GM21367 (cell line): Measurements from ENCODE around the gene SPTBN5.
"Not testable (repeated sequence)": the region's sequence is repeated elsewhere in the genome, so short reads cannot be mapped to it uniquely, and the experiment has no call there.

Experiments
- ATAC-seq: cut with Tn5 transposase; IDR thresholded peaks from one replicate; pipeline ENCODE4 v1.9.1; 2021; ENCODE audit not compliant: unreplicated experiment

The SPTBN5 gene

GRCh38 chr15:41849204-41849603 lies 44.6 kb downstream of the SPTBN5 start:
- ATAC-seq: no peak

DNA sequence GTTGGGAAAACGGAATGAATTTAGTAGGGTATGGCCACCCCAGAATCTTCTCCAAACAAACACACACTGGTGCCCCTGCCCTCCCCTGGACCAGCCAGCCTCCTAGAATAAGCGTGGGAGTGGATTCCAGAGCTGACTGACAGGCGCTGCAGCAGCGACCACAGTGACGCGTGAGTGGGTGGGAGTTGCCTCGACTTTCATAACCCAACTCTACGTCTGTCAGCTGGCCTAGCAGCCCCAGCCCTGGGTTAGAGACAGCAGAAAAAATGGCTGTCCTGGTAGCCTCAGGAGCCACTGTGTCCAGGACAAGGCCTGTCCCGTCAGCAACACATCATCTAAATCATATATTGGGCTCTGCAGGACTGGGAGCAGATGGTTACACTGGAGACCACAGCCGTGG lies 45.2 kb downstream of the SPTBN5 start:
- no peak for ATAC-seq

DNA sequence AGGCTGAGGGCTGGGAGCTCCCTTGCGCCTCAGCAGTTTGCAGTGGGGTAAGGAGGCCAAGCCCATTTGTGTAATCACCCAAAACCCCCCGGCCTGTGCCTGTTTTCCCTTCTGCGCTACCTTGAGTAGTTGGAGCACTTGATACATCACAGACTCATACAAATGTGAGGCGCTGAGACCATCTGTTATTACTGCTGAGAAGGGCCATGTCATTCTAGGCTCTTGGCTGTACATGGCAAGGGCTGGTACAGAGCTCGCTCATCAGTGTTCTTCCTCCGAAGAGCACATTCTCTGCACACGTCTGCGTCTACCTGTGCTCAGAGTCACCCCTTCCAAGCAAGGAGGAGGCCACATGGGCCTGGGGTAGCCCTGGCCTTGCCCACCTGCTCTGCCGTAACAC lies 45.9 kb downstream of the SPTBN5 start:
- no peak for ATAC-seq

DNA sequence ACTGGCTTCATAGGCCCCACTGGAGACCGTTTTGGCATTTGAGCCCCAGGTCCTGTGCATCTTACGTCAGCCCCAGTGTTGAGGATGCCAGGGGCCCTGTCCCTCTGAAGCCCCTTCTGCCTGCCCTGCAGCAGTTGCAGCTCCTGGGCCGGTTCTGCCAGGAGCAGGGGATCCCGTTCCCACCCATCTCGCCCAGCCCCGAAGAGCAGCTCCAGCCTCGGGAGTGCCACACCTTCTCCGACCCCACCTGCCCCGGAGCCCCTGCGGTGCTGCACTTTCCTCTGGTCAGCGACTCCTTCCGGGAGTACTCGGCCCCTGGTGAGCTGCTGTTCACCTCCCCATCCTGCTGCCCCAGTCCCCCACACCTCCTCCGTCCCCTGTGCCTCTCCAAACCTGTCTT lies 46.6 kb downstream of the SPTBN5 start:
- no peak for ATAC-seq

GRCh38 chr15:41844814-41845213 lies 49.0 kb downstream of the SPTBN5 start:
- ATAC-seq: no peak

- ATAC-seq: no peak
These were observed 50.3 kb downstream of the SPTBN5 start for GRCh38 chr15:41843571-41843970.

DNA sequence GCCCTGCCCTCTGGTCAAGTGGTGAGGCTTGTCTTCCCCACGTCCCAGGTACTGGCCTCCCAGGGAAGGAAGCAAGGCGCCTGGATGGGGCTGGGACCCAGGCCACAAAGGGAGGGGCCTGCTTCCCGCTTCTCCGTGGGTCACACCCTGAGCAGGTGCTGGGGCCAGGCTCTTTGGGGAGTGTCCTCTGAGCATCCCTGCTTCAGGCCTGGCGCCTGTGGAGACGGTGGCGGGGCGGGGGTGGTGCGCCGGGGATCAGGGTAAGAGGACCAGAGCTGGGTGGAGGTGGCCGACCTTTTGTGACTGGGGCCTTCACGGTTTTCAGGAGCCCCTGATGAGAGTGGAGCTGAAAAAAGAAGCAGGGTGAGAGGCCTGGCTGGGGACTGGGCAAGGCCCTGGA lies 51.6 kb downstream of the SPTBN5 start:
- no peak for ATAC-seq

DNA sequence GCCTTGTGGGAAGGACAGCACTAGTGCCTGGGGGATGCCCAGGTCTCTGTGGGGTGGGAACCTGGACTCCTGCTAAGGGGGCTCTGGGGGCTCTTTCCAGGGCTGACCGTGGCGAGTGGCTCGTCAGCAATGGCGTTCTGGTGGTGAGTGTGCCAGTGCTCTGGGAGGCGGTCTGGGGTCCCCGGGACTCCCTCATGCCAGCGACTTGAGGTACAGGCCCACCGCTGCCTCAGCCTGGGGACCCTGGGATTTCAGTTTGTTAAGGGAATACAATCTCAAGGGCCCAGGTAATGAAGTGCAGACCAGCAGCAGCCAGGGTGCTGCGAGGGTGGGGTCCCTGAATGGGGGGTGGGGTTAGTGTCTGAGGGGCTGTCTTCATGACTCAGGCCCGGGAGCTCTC lies 52.7 kb downstream of the SPTBN5 start:
- no peak for ATAC-seq

GRCh38 chr15:41840673-41841072 lies 53.2 kb downstream of the SPTBN5 start:
- no peak for ATAC-seq

DNA sequence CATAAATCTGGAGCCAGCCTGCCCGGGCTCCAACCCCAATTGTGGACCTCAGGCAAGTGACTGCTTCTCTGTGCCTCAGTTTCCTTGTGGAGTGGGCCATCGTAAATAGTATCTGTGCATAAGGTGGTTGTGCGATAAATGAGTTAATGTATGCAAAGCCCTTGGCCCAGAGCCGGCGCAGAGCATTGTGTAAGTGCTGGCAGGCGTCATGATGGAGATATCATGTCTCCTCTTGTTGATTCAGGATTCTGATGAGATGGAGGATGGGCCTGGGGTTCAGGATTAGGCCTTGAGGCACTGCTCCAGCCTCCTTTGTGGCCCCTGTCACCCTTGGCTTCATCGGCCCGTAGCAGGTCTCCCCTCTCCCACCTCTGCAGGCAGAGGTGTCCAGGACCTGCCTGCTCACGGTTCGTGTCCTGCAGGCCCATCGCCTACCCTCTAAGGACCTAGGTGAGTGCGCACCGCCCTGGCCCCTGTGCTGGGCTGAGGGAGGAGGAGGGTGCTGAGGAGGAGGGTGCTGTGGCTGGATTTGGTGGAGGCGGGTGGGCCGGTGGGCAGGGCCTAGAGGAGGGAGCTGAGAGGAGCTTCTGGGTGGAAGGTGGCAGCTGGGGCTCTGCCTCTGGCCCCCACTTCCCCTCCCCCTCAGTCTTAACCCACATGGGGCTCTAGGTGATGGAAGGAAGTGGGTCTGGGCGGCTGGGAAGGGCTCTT lies 53.9 kb downstream of the SPTBN5 start:
- ATAC-seq: no peak

DNA sequence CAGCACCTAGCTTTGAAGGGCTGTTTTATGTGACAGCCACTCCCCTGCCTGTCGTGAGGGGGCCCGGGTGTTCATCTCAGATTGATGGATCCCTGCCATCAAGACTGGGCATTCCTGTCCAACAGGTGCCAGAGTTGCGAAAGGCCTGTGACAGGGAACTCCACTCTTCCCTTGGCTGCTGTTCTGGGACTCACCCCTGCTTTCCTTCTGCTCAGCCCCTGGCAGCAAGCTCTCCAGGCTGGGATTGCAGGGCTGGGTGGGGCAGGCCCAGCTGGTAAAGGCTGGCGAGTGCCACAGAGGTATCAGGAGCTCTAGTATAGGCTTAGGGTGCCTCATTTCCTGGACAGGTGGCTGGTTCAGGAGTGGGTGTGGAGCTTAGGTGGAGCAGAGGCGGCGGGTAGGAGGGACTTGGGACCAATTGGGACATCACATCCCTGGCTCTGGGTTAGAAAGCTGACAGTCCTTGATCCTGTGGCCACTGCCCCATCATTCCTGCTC lies 55.4 kb downstream of the SPTBN5 start, which contains the start of gene PLA2G4B:
Gene PLA2G4B, plus strand, starts transcription at position 448 of the 498 bp plus-strand sequence. CDS start 67 bp downstream, outside the sequence.
- no peak for ATAC-seq

DNA sequence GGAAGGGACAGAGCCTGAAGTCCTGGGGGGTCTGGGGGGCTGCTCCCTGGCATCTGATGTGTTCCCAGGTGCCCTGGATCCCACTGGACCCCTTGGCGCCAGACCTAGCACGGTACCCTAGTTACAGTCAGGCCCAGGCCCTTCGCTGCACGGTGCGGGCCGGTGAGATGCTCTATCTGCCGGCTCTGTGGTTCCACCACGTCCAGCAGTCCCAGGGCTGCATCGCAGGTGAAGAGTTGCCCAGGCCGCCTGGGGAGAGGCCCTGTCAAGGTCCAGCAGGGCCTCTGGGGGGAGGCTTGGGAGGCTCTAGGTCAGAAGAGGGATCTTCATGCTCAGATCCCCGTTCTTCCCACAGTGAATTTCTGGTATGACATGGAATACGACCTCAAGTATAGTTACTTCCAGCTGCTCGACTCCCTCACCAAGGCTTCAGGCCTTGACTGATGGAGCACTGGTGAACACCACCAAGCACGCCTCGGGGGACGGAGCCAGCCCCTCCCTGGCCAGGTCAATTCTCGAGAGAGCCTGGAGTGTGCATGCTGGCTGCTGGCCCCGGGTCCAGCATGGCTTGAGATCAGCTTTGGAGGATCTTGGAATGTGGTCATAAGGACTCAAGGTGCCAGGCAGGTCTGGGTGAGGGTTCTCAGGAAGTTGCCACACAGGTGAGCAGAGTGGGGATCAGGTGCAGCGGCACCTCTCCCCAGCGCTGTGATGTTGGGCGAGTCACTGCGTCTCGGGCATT lies 57.0 kb downstream of the SPTBN5 start:
- no peak for ATAC-seq

GRCh38 chr15:41836073-41836472 lies 57.8 kb downstream of the SPTBN5 start:
- ATAC-seq: no peak

DNA sequence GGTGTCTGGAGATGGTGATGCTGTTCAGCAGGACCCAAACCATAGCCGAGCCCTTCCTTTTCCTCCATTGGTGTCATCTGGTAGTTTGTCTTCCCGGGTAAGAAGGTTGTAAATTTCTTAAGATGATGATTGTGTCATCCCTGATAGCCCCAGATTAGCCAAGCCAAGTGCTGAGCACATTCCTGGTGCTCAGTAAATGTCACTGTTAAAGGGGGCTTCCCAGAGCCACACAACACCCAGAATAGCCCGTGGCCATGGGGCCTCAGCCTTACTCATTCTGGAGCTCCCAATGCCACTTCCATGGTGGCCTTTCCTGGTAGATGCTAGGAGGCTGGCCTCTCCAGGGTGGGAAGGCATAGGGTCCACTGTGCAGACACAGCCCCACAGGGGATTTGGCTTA lies 59.8 kb downstream of the SPTBN5 start:
- ATAC-seq: no peak

DNA sequence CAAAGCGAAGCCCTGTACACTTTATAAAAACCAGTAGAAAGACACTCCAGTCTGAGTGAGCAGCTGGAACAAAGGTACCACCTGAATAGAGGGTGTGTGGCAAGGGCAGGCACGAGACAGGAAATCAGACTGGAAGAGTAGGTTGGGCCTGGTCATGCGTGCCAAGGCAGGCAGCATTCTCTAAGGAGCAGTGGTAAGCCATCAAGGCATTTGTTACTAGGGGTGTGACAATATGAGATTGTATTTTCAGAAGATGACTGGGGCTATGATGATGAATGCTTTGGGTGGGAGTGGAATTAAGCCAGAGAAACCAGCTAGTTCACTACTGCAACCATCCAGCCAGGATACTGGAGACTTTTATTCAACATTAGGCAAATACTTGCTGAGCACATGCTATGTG lies 61.0 kb downstream of the SPTBN5 start:
- ATAC-seq: no peak

GRCh38 chr15:41832208-41832607 lies 61.6 kb downstream of the SPTBN5 start:
- no peak for ATAC-seq

DNA sequence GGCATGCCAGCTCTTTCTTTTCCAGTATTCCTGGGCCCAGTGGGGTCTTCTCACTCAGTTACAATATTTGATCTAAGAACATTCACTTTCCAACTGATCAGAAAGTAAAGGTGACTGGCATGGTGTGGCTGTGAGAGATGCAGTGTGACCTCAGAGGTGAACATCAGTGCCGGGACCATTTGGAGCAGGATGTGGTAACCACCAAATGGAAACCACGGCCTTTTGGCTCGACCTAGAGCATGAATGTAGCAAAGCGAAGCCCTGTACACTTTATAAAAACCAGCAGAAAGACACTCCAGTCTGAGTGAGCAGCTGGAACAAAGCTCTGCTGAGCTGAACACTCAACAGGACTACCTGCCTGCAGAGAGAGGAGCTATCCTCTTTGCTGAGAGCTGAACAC lies 62.6 kb downstream of the SPTBN5 start:
- not testable (repeated sequence) for ATAC-seq

GRCh38 chr15:41829959-41830646 lies 63.8 kb downstream of the SPTBN5 start:
- no peak for ATAC-seq

- ATAC-seq: no peak
These were observed 65.1 kb downstream of the SPTBN5 start for GRCh38 chr15:41828807-41829141.

DNA sequence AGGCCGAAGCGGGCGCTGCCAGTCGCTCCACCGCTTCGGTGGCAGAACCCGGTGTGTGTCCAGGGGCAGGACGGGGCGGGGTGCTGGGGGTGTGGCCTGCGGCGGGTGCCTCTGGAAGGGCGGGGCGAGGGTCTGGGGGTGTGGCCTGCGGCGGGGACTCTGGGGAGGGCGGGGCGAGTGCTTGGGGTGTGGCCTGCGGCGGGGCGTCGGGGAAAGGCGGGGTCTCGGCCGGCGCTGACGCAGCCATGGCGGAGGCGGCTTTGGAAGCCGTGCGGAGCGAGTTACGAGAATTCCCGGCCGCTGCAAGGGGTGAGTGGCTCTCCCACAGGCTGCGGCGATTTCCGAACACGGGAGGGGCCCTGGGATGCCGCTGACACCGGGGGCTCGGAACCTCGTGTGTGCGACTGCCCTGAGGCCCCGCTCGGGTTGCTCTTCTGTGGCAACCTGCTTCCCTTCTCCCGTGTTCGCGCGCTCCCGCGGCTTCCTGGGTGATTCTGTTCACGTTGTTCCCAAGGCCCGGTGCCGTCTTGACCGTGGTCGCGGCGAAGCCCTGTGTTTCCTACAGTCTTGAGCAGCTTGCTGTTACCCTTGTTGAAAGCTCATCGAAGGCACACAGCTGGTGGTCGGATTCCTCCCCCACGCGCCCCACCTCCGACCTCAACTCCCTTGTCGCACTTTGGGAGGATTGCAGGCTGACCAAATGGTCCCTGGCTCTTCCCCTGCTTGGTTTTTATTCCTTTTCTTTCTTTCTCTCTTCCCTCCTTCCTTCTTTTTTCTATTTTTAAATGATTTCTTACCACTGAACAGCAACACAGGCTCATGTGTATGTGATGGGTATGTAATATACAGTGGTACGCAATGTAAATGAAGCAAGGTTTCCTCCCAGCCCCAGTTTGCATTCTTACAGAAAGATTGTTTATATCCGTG lies 65.7 kb downstream of the SPTBN5 start, which contains the start of gene JMJD7:
Gene JMJD7, plus strand, starts transcription at position 213 of the 927 bp plus-strand sequence. Its CDS starts 33 bp downstream, at position 246.
- peak; percentile 48 for ATAC-seq
